Fibroblast of lung (primary cell): ENCODE measurements around the gene WDR64. TPM values are rescaled to one million over a fixed set of nuclear protein-coding genes. Genes with fewer than 3 reads are reported as not detected.

Source experiments
- DNase-seq, 2 donors: peaks; one replicate each; pipeline versions ENCODE4 v3.0.0 to v3.0.0-alpha.2; 2010; ENCODE audit warnings: low read depth in 2 of 2
- H2AFZ ChIP-seq: 2 replicates; pipeline ENCODE4 v1.5.1; 2012; ENCODE audit warnings: low read length, control low read depth, inconsistent platforms
- H3K27ac ChIP-seq: 2 replicates; pipeline ENCODE4 v1.5.1; 2011; ENCODE audit warnings: low read length, control low read depth; ENCODE audit not compliant: insufficient read depth
- H3K27me3 ChIP-seq: 2 replicates; pipeline ENCODE4 v1.5.1; 2011; ENCODE audit warnings: mild to moderate bottlenecking, low read length; ENCODE audit not compliant: control insufficient read depth, insufficient read depth
- H3K36me3 ChIP-seq: 2 replicates; pipeline ENCODE4 v1.5.1; 2011; ENCODE audit warnings: low read length; ENCODE audit not compliant: control insufficient read depth, insufficient read depth
- H3K4me1 ChIP-seq: 2 replicates; pipeline ENCODE4 v1.5.1; 2011; ENCODE audit warnings: low read length; ENCODE audit not compliant: control insufficient read depth, insufficient read depth; ENCODE audit errors: extremely low read depth
- H3K4me2 ChIP-seq: 2 replicates; pipeline ENCODE4 v1.5.1; 2011; ENCODE audit warnings: low read length, control low read depth; ENCODE audit not compliant: insufficient read depth; ENCODE audit errors: extremely low read depth
- H3K4me3 ChIP-seq, 4 experiments: fragments of 200-600 bp in 1 of 4; sonication (generic) in 1 of 4; replicated peaks in 1 of 4; 2 replicates each; pipeline ENCODE4 v1.5.1; 2011 to 2016; ENCODE audit warnings: low read length in 4 of 4, low read depth in 3 of 4, mild to moderate bottlenecking in 3 of 4, control low read depth in 2 of 4, inconsistent platforms in 1 of 4, mixed read lengths in 1 of 4; ENCODE audit not compliant: insufficient read depth in 1 of 4; ENCODE audit errors: control extremely low read depth in 1 of 4
- H3K79me2 ChIP-seq: 2 replicates; pipeline ENCODE4 v1.5.1; 2012; ENCODE audit warnings: mild to moderate bottlenecking, low read length, inconsistent platforms; ENCODE audit not compliant: control insufficient read depth, insufficient read depth
- H3K9ac ChIP-seq: 2 replicates; pipeline ENCODE4 v1.5.1; 2011; ENCODE audit warnings: mild to moderate bottlenecking, low read length, control low read depth; ENCODE audit not compliant: insufficient read depth
- H3K9me3 ChIP-seq: 2 replicates; pipeline ENCODE4 v1.5.1; 2012; ENCODE audit warnings: low read depth, low read length; ENCODE audit not compliant: control insufficient read depth, insufficient read depth
- H4K20me1 ChIP-seq: 2 replicates; pipeline ENCODE4 v1.5.1; 2011; ENCODE audit warnings: low read length; ENCODE audit not compliant: control insufficient read depth, insufficient read depth; ENCODE audit errors: extremely low read depth
- CTCF ChIP-seq, 2 donors: IDR thresholded peaks in 1 of 2; conservative IDR thresholded peaks in 1 of 2; 1 replicate in 1 of 2; 2 replicates in 1 of 2; pipeline ENCODE4 v1.5.1; 2011 to 2012; ENCODE audit warnings: low read length in 2 of 2, control low read depth in 1 of 2, inconsistent platforms in 1 of 2, low read depth in 1 of 2, mild to moderate bottlenecking in 1 of 2
- EZH2 ChIP-seq: IDR thresholded peaks from 2 replicates; pipeline ENCODE4 v1.5.1; 2012; ENCODE audit warnings: low read length, control low read depth, mild to moderate bottlenecking; ENCODE audit errors: missing control alignments
- polyA plus RNA-seq, 2 donors: library from polyadenylated mRNA; depleted of rRNA in 1 of 2; stranded (reverse) in 1 of 2; unstranded in 1 of 2; fragments of >200 nt; gene quantifications; 2 replicates each; pipeline ENCODE4 v1.2.1, GENCODE V29; 2011 to 2012; ENCODE audit warnings: missing spikeins in 1 of 2
- total RNA-seq: library from RNA; depleted of rRNA; stranded (reverse); fragments of >200 nt; gene quantifications from 2 replicates; pipeline ENCODE4 v1.2.1, GENCODE V29; 2014

WDR64 gene
- total and polyA plus RNA-seq, 2 donors (not counting 1 experiment from before 2014, with no cell fraction given) = not detected

- Histone ChIP-seq H3K36me3 (no peaks in the 10 kb centered on the region), H4K20me1 (no peaks in the 10 kb centered on the region), H2AFZ (no peak overlapping the region), H3K27me3 (no peaks in the 10 kb centered on the region), H3K4me3 (no peak overlapping the region), H3K79me2 (no peaks in the 10 kb centered on the region), H3K27ac (no peak overlapping the region), H3K9ac (no peak overlapping the region), H3K4me1 (no peaks in the 10 kb centered on the region), H3K4me2 (no peak overlapping the region), H3K9me3 (no peaks in the 10 kb centered on the region)
- TF ChIP-seq CTCF (conservative IDR thresholded peaks at IDR 0.05 in 1 of 2, IDR thresholded peaks at IDR 0.05 in 1 of 2; ENCODE audit: low read depth in 1 of 2, low read length in 2 of 2) = no peak
- TF ChIP-seq EZH2 = no peak
- DNase-seq = no peak
These were observed 137.0 kb downstream of the WDR64 start for GRCh38 chr1:241789061-241789460.

- DNase-seq = peak in 1 of 2 donors; percentile 51
- no peak overlapping the region for H2AFZ ChIP-seq
These were observed 147.3 kb downstream of the WDR64 start for GRCh38 chr1:241799416-241799815.

GRCh38 chr1:241800640-241801039 is 148.6 kb downstream of the WDR64 start:
- no peaks in the 10 kb centered on the region for H3K36me3 ChIP-seq
- no peaks in the 10 kb centered on the region for H4K20me1 ChIP-seq
- no peak overlapping the region for H3K4me2 ChIP-seq
- H3K9me3 ChIP-seq = no peaks in the 10 kb centered on the region
- no peaks in the 10 kb centered on the region for H3K4me1 ChIP-seq
- no peak overlapping the region for H3K9ac ChIP-seq
- H3K4me3 ChIP-seq = no peak overlapping the region
- DNase-seq = no peak
- TF ChIP-seq EZH2 (no peak), CTCF (conservative IDR thresholded peaks at IDR 0.05 in 1 of 2, IDR thresholded peaks at IDR 0.05 in 1 of 2; ENCODE audit: low read depth in 1 of 2, low read length in 2 of 2) (no peak)
- H3K27ac ChIP-seq = no peak overlapping the region
- no peaks in the 10 kb centered on the region for H3K27me3 ChIP-seq
- no peaks in the 10 kb centered on the region for H3K79me2 ChIP-seq
- H2AFZ ChIP-seq = no peak overlapping the region

More at GRCh38 chr1:241799416-241799815, 147.3 kb downstream of the WDR64 start:
- no peaks in the 10 kb centered on the region for H4K20me1 ChIP-seq
- H3K9me3 ChIP-seq = no peaks in the 10 kb centered on the region
- H3K79me2 ChIP-seq = no peaks in the 10 kb centered on the region
- H3K4me1 ChIP-seq = no peaks in the 10 kb centered on the region
- H3K27me3 ChIP-seq = no peaks in the 10 kb centered on the region
- H3K36me3 ChIP-seq = no peaks in the 10 kb centered on the region
- no peak overlapping the region for H3K27ac ChIP-seq
- TF ChIP-seq EZH2 (no peak), CTCF (conservative IDR thresholded peaks at IDR 0.05 in 1 of 2, IDR thresholded peaks at IDR 0.05 in 1 of 2; ENCODE audit: low read depth in 1 of 2, low read length in 2 of 2) (no peak)
- no peak overlapping the region for H3K4me3 ChIP-seq
- H3K4me2 ChIP-seq = no peak overlapping the region
- H3K9ac ChIP-seq = no peak overlapping the region
